ENCODE measurements around the gene TSPEAR. TPM values are rescaled to one million over a fixed set of nuclear protein-coding genes. Genes with fewer than 3 reads are reported as not detected.

TSPEAR gene
- total RNA-seq, 1 donor = not detected

- H3K27me3 ChIP-seq (ENCODE audit: insufficient read depth, low read length) = peaks cover 48% of the 10 kb centered on the region
- H3K4me1 ChIP-seq (ENCODE audit: insufficient read depth, low read length) = no peaks in the 10 kb centered on the region
- no peak overlapping the region for H3K4me3 ChIP-seq (ENCODE audit: low read length)
- no peaks in the 10 kb centered on the region for H3K9me3 ChIP-seq (ENCODE audit: low read depth, low read length)
Measured at GRCh38 chr21:44716984-44717383, 5.6 kb upstream of the TSPEAR start.

- H3K27me3 ChIP-seq (ENCODE audit: insufficient read depth, low read length) = peaks cover 59% of the 10 kb centered on the region
- H3K4me3 ChIP-seq (ENCODE audit: low read length) = no peak overlapping the region
- peaks cover 4% of the 10 kb centered on the region for H3K4me1 ChIP-seq (ENCODE audit: insufficient read depth, low read length)
- H3K9me3 ChIP-seq (ENCODE audit: low read depth, low read length) = no peaks in the 10 kb centered on the region
Measured at GRCh38 chr21:44714905-44715304, 3.5 kb upstream of the TSPEAR start.

DNA sequence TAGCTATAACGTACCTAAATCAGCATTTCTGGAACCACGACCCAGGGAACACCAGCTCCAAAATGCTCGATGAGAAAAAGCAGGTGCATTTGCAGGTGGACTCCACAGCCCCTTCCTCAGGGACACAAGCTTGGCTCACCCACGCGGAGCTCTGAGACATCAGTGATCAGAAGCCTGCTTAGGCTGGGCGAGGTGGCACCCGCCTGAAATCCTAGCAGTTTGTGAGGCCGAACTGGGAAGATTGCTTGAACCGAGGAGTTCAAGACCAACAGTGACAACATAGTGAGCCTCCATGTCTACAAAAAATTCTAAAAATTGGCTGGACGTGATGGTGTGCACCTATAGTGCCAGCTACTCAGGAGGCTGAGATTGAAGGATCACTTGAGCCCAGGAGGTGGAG, 2.5 kb upstream of the TSPEAR start:
- peaks cover 10% of the 10 kb centered on the region for H3K4me1 ChIP-seq (ENCODE audit: insufficient read depth, low read length)
- H3K4me3 ChIP-seq (ENCODE audit: low read length) = no peak overlapping the region
- no peaks in the 10 kb centered on the region for H3K9me3 ChIP-seq (ENCODE audit: low read depth, low read length)
- H3K27me3 ChIP-seq (ENCODE audit: insufficient read depth, low read length) = peaks cover 64% of the 10 kb centered on the region

DNA sequence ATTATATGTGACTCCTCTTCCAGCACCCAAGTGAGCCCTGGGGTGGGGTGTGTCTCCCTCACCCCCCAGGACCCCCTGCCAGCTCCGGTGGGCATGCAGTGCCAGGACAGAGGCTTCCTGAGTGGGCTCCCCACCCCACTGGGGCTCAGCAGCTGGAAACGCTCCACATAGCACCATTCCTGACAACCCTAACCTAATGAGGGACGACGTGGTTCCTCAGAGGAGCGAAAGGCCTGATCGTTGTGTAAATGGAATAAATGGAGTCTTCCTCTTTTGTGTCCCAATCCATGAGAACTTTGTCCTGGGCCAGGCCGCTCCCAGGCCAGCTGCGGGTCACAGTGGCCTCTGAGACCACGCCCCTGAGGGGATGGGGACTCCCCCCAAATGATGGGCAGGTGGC, 1.8 kb upstream of the TSPEAR start:
- H3K4me1 ChIP-seq (ENCODE audit: insufficient read depth, low read length) = peaks cover 10% of the 10 kb centered on the region
- peaks cover 68% of the 10 kb centered on the region for H3K27me3 ChIP-seq (ENCODE audit: insufficient read depth, low read length)
- H3K9me3 ChIP-seq (ENCODE audit: low read depth, low read length) = no peaks in the 10 kb centered on the region
- H3K4me3 ChIP-seq (ENCODE audit: low read length) = no peak overlapping the region

GRCh38 chr21:44712203-44713028, 1.0 kb upstream of the TSPEAR start:
- Histone ChIP-seq H3K9me3 (ENCODE audit: low read depth, low read length) (no peaks in the 10 kb centered on the region), H3K4me3 (ENCODE audit: low read length) (no peak overlapping the region), H3K27me3 (ENCODE audit: insufficient read depth, low read length) (peaks cover 73% of the 10 kb centered on the region), H3K4me1 (ENCODE audit: insufficient read depth, low read length) (peaks cover 10% of the 10 kb centered on the region)

DNA sequence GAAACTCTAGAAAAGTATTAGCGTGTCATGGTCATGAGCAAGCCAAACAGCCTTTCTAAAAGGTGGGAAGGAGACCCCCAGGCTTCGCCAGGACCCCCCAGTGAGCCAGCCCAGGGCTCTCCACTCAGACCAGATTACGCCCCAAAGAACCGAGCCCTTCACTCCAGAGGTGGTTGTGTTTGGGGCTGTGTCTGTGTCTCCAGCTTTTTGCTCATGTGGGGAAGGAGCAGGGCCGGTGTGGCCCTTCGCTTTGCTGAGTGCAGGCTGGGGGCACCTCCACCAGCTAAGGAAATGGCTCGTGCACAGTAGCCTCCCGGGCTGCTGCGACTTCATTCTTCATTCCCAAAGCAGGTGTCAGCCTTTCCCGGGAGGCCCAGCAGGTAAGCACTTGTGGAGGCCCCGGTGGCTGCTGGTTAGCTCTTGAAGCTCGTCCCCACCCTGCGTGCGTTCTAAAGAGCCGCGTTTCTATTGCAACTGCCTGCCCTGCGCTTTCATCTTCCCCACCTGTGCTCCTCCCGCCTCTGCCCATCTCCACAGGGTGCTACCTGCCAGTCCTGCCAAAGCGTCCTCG, 531 bp downstream of the TSPEAR start:
- Histone ChIP-seq H3K4me3 (ENCODE audit: low read length) (no peak overlapping the region), H3K9me3 (ENCODE audit: low read depth, low read length) (no peaks in the 10 kb centered on the region), H3K27me3 (ENCODE audit: insufficient read depth, low read length) (peaks cover 80% of the 10 kb centered on the region), H3K4me1 (ENCODE audit: insufficient read depth, low read length) (peaks cover 10% of the 10 kb centered on the region)

- no peak overlapping the region for H3K4me3 ChIP-seq (ENCODE audit: low read length)
Measured at GRCh38 chr21:44710294-44710665, 1.1 kb downstream of the TSPEAR start.

DNA sequence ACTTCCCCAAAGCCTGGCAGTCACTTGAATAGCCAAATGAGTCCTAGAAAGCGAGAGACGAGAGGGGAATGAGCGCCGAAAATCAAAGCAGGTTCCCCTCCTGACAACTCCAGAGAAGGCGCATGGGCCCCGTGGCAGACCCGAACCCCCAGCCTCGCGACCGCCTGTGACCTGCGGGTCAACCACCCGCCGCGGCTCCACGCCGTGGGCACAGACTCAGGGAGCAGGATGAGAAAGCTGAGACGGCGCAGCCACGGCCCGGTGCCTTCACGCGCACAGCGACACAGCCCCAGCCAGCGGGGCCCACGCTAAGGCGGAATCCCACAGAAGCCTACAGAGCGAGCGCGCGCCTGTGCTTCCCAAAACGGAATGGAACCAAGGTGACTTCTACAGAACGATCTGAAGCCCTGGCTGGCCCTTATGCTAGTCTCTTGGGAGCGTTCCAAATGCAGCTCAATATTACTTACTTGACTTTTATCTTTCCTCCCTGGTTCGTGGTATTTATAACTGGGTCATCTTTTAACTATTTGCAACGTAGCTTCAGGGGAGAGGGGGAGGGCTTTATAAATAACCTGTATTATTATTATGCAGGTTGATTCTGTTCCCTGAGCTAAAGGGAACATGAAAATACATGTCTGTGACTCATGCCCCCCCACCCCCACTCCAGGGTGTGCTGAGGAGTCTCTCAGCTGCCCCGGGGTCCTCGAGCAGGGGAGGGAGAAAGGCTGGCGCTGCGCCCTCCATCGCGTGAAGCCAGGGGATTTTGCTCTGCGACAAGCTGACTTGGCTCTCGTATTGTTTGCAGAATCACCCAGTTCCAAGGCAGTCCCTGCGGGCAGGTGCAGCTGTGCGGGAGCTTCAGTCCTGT, 1.7 kb downstream of the TSPEAR start:
- no peaks in the 10 kb centered on the region for H3K9me3 ChIP-seq (ENCODE audit: low read depth, low read length)
- H3K27me3 ChIP-seq (ENCODE audit: insufficient read depth, low read length) = peaks cover 72% of the 10 kb centered on the region
- H3K4me3 ChIP-seq (ENCODE audit: low read length) = no peak overlapping the region
- peaks cover 10% of the 10 kb centered on the region for H3K4me1 ChIP-seq (ENCODE audit: insufficient read depth, low read length)

More at GRCh38 chr21:44710294-44710665, 1.1 kb downstream of the TSPEAR start:
- peaks cover 10% of the 10 kb centered on the region for H3K4me1 ChIP-seq (ENCODE audit: insufficient read depth, low read length)
- H3K27me3 ChIP-seq (ENCODE audit: insufficient read depth, low read length) = peaks cover 76% of the 10 kb centered on the region
- no peaks in the 10 kb centered on the region for H3K9me3 ChIP-seq (ENCODE audit: low read depth, low read length)

GRCh38 chr21:44708866-44709425, 2.4 kb downstream of the TSPEAR start:
- Histone ChIP-seq H3K4me1 (ENCODE audit: insufficient read depth, low read length) (peaks cover 10% of the 10 kb centered on the region), H3K27me3 (ENCODE audit: insufficient read depth, low read length) (peaks cover 77% of the 10 kb centered on the region), H3K4me3 (ENCODE audit: low read length) (no peak overlapping the region), H3K9me3 (ENCODE audit: low read depth, low read length) (no peaks in the 10 kb centered on the region)

DNA sequence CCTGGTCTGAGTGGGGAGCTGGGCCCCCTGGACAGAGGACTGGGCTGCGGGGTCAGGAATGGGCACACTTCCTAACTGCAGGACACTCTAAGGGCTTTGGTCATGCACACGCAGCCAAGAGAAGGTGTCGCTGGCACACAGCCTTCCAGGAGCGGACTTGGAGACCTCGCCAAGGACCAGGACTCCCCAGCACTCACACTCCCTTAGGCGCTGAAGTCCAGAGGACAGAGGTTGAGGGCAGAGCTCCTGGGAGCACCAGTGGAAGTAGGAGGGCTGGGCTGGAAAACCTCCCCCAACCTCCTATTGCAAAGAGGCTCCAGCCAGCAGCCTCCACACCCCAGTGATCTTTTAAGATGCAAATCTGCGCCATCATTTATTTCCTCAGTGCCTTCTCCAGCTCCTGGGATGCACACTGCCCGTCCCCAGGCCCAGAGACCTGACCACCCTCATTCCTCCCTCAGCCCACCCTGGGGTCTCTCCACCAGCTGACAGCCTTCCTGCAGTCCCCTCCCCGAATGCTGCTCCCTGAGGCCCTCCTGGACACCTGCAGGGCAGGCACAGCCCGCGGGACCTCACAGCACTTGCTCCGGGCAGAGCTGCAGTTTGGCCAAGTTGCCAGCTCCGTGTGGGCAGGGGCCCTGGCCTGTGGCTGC, 3.0 kb downstream of the TSPEAR start:
- no peak overlapping the region for H3K4me3 ChIP-seq (ENCODE audit: low read length)
- H3K9me3 ChIP-seq (ENCODE audit: low read depth, low read length) = no peaks in the 10 kb centered on the region
- H3K4me1 ChIP-seq (ENCODE audit: insufficient read depth, low read length) = peaks cover 10% of the 10 kb centered on the region
- H3K27me3 ChIP-seq (ENCODE audit: insufficient read depth, low read length) = peaks cover 77% of the 10 kb centered on the region

DNA sequence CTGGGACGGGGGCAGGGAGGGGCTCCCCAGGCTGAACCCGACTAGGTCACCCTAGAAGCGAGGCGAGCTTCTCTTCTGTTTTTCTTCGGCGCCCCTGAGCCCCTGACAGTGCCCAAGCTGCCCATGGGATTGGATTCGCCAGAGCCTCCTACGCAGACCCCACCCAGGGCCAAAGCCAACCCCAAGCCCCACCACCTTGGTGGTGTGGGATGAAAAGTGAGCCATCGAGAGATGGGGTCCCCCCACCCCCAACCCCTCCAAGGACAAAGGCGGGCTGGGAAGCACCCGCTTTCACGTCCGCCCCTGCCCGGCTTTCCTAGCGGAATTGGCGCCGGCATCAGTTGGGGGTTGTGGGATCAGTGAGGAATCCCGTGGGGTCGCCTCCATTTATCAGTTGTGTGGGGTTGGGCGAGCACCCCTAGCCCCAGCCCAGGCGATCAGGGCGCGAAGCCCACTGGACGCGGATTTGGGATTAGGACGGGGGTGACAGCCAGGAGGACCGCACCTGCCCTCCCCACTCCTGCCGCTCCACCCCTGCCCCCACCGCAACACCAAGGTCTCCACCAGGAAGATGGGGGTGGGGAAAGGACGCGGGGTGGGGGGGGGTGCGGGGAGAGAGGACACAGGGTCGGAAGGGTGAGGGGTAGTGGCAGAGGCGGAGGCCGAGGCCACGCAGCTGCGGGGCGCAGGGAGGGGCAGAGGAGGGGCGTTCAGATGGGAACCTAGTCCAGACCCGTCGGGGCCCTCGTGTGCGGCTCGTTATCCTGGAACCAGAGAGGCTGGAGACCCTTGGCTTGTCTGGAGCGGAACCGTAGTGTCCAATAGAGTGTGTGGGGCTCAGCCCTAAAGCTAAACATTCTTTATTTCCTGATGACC, 4.4 kb downstream of the TSPEAR start:
- Histone ChIP-seq H3K27me3 (ENCODE audit: insufficient read depth, low read length) (peaks cover 69% of the 10 kb centered on the region), H3K9me3 (ENCODE audit: low read depth, low read length) (no peaks in the 10 kb centered on the region), H3K4me1 (ENCODE audit: insufficient read depth, low read length) (peaks cover 10% of the 10 kb centered on the region), H3K4me3 (ENCODE audit: low read length) (no peak overlapping the region)

DNA sequence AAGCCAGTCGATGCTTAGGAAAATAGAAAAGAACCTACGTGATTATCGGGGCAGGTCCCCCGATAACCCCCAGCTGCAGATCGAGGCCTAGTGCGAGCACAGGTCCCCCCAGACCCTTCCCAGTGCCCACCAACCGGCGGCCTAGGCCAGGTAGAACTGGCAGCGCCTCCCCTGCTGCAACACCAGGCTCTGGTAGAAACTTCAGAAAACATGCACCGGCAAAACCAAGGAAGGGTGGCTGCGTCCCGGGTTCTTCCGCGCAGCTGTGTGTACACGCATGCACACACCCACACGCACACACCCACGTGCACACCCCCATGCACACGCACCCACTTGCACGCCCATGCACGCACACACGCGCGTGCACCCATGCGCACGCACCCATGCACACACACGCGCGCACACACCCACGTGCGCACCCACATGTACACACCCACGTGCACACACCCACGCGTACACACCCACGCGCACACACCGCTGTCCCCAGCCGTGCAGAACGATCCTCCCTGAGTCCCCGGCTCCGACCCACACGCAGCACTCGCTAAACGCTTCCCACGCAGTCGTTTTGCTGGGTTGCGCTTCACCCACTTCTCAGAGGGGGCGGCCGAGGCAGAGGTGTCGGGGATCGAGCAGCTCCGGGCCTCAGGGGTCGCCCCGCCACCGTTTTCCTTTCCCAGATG, 5.2 kb downstream of the TSPEAR start:
- Histone ChIP-seq H3K4me3 (ENCODE audit: low read length) (no peak overlapping the region), H3K9me3 (ENCODE audit: low read depth, low read length) (no peaks in the 10 kb centered on the region), H3K27me3 (ENCODE audit: insufficient read depth, low read length) (peaks cover 63% of the 10 kb centered on the region), H3K4me1 (ENCODE audit: insufficient read depth, low read length) (peaks cover 6% of the 10 kb centered on the region)

DNA sequence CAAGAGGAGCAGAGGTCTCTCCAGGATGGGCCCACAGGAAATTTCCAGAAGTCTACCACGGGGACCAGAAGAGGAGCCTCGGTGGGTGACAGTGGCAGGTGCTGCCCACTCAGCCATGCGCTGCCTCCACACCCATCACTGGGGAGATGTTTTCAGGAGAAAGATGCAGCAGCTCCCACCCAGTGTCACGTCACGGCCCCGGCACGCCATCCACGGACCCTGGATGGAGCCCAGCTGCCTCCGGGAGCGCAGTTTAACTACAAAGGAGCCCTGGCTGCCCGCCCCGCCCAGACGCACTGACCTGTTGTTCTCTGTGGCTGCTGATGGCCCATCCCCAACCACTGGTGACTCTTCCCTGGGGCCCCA, 6.8 kb downstream of the TSPEAR start:
- no peak overlapping the region for H3K4me3 ChIP-seq (ENCODE audit: low read length)
- H3K9me3 ChIP-seq (ENCODE audit: low read depth, low read length) = no peaks in the 10 kb centered on the region
- peaks cover 49% of the 10 kb centered on the region for H3K27me3 ChIP-seq (ENCODE audit: insufficient read depth, low read length)
- H3K4me1 ChIP-seq (ENCODE audit: insufficient read depth, low read length) = peaks cover 4% of the 10 kb centered on the region
